ENCODE results near the gene COLQ.

COLQ gene

DNA sequence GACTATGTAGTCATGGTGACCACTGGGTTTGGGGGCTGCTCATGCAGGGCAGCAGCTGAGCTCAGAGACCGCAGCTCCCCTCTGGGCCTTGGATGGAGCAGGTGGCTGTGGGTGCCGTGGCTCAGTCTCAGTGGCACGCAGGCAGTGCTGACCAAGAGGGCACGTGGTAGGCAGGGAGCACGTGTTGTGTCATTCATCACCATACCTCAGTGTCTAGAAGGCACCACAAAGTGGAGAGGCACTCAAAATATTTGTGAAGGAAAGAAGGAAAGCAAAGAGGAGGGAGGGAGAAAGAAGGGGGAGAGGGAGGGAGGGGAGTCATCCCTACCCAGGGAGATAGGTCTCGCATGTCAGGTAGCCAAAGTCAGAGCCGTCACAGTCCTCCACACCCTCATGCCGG lies 68.0 kb downstream of the COLQ start:
- no peak for DNase-seq

DNA sequence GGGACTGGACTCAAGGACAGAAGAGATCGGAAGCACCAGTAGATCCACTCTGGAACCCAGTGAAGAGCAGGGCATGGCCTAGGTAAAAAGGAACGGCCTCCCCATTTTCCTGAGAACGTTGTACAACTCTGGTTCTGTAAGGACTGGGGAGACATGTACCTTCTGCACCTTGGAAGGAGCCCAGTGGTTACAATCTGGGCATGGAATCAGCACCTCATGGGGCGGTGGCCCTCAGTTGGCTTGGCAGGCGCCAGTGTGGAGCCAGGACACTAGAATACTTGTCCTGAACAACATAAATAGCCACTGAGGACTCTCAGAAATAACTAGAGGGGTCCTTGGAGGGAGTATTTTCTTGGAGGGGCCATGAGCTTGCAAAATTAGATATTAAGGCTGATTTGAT lies 68.5 kb downstream of the COLQ start:
- DNase-seq, result no peak

DNA sequence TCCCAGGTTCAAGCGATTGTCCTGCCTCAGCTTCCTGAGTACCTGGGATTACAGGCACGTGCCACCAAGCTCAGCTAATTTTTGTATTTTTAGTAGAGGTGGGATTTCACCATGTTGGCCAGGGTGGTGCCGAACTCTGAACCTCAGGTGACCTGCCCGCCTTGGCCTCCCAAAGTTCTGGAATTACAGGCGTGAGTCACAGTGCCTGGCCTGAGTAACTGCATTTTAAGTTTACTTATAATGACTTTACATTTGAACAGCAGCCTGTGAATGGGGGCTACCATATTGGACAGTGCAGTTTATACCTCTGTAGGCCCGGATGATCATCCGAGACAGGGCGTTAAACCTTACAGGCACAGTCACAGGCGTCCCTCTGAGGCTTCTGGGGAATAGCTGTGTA lies 69.3 kb downstream of the COLQ start:
- no peak for DNase-seq

DNA sequence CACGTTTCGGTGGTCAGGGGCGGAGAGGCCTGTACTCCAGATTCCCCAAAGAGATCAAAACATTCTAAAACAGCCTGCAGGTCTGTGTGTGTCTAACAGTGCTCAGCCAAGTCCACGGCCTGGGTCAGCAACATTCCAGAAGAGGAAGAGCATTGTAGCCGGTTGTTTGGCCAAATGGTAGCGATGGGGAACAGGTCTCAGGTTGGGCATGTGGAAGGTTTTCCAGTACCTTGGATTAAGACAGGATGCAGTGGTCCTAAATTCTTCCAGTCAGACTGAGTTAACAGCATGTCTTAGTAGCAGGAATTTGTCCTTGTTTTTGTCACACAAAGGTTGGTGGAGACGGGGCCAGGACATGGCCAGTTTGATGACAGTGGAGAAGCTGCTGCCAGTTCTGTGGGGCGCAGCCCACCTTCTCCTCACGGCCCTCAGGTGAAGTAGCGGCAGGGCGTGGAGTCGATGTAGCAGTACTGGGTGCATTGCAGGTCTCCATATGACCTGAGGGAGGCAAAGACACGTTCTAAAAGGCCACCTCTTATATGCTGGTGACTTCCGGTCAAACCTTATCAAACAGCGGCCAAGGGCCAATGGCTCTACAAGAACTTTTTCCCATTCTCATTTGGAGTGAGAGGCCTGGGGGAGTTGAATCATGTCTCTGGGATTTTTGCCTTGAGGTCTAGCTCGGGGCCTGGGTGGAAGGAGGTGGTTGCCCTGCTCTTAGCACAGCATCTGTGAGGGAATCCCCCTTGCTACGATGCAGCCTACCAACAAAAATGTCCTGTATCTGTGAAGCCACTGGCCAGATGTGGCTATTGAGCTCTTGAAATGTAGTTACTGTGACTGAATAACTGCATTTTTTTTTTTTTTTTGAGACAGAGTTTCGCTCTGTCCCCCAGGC lies 70.0 kb downstream of the COLQ start:
- DNase-seq, result no peak

DNA sequence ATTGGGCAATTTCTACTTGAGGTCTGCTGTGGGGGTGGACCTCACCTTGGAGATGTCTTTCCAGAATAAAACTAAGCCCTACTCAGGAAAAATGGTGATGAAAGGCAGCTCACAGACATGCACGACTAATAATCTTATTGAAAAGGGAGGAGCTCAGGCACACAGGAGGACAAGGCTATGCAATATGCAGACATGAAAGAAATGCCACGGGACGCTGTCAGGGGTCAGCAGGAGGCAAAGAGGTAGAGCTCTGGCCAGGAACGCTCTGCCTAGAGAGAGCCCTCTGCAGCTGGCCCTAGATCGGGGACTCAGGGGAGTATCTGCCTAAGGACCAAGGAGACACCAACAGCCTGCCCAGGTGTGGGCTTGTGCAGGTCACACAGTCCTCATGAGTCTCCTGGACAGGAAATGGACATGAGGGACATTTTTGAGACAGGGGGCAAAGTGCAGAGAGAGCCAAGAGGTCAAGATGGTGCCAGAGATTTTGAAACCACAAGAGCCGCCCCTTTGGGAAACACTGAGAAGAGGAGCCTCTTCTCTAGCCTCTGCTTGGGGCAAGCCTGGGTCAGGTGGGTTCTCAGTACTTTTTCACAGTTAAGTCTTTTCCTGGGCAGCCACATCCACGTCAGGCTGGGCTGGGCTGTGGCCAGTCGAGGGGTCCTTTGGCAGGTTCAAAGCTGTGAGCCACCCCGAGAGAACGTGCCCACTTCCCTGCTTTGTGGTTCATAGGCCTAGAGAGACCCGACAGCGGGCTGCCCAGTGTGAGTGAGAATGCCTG lies 70.9 kb downstream of the COLQ start:
- DNase-seq, result no peak

DNA sequence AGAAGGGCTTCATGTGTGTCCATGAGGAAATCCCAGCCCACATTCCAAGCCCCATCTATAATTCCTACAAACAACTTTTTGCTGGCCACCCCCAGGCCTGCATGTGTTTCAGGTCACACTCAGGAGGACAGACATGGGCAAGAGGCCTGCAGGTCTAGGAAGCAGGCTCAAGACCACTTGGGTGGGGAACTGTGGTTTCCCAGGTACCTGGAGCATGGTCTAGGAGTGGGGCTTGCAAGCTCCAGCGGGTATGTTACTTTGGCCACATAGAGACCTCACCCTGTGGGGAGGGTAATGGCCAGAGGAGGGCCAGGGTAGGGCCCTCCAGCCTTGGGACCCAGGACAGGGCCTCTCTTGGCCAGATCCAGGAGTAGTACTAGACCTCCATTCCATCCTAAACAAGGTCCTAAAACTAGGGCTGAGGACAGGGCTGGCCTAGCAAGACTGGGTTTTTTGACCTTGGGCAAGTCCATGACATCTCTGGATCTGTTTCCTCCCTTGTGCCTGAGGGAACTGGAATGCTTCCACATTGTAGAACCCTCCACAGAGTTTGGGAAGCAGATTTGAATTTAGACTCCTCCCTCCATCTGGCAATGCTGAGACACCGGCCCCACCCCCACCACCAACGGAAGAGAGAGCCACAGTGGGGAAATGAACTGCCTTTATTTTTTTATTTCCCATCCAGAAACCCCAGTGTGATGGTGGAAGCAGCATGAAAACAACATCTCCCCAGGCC lies 71.8 kb downstream of the COLQ start:
- DNase-seq, result no peak

DNA sequence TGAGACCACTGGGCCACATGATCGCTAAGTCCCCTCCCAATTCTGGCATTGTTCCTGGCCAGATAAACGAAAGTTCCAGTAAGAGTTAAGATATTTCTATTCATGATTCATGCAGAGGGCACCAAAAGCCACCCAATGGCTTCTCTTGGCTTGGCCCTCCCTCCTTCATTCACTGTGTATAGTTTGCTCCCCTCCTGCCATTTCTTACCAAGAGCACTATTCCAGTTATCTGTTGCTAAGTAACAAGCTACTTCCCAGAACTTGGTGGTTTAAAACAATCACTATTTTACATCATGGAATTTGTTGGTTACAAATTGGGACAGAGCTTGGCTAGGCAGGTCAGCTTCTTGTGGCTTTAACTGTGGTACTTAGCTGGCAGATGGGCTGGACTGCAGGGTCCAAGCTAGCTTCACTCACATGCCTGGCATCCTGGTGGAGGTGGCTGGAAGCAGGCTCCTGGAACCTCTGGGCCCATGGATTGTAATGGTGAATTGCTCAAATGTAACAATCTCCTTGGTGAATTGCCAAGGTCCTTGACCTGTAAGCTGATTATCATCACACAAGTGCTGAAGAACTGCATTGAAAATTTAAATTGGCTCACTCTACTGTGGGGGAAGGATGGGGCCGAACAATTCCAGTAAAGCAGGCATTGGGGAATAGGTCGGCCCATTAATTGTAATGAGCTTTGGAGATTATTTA lies 77.5 kb downstream of the COLQ start:
- no peak for DNase-seq

DNA sequence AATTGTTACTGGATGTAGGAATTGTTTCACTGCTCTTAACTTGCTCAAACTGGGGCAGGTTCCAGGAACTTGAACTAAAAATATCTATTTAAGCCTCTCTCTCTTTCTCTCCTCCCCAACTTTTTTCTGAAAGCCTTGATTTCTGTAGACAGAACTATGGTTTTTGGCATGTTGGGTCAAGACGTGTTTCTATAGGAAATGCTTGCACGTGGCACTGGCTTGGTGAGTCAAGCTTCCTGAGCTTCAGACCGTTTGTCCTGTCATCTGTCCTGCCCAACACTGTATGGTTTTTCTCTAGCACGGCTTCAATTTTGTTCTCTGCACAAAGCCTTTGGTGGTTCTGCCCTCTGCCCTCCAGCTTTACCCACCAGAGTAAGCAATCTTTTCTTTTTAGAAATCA lies 80.6 kb downstream of the COLQ start:
- DNase-seq, result no peak

DNA sequence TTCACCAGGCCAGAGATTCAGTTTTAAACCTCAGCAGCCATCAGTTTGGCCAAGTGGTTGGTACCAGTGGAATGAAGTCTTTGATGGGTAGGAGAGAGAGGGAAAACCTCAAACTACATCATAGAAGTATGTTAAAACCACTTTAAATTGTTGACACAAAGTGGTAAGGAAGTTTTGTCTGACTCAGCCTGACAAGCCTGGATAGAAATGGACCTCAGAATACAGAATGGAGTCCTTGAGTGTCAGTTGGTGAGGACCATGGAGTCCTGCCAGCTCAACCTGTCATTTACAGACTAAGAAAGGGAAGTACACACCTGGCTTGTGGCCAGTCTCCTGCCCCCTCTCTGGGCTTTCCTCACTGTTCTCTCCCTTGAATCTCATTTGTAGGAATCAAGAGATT lies 82.0 kb downstream of the COLQ start:
- no peak for DNase-seq

DNA sequence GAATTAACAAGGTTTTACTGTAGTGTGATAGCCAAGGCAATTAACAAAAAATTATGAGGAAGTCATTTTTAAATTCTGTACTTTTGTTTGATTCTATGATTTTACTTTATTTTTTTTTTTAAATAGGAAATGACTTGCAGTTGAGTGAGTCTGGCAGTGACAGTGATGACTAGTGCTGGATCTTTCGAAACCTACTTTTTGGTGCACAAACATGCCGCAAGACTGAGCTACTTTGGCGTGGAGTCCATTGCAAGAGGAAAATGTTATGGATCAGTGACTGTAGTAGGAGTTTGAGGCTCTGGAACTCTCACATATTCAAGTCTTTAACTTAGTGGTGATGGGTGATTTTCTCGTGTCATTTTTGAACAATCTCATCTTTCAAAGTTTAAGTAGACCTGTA lies 82.5 kb downstream of the COLQ start:
- no peak for DNase-seq

DNA sequence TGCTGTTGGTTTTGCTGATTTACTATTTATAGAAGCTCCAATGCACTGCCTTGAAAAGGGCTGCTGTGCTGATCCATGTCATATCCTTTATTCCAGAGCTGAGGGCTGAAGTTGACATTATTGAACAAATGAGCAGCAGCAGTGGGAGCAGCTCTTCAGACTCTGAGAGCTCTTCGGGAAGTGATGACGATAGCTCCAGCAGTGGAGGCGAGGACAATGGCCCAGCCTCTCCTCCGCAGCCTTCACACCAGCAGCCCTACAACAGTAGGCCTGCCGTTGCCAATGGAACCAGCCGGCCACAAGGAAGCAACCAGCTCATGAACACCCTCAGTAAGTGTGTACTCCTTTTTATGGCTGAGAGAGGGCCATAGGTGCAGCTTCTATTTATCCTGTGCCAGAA lies 85.3 kb downstream of the COLQ start:
- no peak for DNase-seq

DNA sequence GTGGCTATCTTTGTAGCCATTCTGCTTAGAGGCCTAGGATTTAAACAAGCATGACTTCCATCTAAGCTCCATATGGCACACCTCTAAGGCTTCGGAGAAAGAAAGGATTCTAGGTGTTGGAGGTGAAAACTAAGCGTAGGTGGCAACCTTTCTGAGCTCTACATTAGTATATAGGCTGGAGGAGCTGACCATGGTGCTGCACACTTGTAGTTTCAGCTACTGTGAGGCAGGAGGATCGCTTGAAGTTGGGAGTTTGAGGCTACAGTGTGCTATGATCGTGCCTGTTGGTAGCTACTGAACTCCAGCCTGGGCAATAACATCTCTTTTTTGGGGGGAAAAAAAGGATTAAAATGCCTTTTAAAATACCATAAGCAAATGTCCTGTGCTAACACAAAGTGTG lies 86.8 kb downstream of the COLQ start:
- no peak for DNase-seq

DNA sequence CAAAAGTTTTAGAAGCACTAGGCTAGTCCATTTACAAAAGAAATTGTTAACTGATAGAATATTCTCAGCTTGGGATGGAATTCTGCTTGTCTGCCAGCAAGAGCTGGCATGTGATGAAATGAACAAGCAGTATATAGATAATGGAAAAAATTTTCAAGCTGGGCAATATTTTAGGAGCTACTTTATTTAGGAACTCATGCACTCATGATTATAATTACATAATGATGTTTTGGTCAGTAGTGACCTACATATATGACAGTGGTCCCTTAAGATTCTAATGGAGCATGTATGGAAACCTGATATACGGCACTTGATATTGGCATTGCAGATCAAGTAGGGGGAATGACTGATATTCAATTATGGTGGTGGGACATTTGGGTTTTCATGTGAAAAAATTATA lies 88.0 kb downstream of the COLQ start:
- DNase-seq, result no peak

DNA sequence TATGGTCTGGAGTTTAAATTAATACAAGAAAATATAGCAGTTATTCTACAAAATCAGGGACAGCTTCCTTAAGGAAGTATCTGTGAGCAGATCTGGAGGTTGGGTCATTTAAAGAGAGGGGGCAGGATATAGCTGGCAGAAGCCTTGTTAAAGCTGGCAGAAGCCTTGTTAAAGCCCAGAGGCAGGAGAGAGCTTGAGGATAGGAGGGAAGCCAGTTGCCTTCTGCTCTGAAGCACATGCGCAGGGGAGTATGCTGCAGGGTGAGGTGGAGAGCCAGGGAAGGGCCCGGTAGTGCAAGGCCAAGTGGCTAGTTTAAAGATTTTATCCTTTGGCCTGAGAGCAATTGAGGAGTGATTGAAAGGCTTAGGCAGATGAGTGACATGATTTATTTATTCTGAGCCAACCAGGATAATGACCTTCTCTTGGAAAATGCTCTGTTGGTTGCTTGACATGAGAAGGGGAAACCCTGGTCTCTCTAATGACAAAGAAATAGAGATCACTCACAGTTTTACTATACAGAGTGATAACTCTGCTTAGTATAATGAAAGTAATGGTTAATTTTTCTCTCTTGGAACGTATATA lies 90.2 kb downstream of the COLQ start:
- DNase-seq, result no peak

DNA sequence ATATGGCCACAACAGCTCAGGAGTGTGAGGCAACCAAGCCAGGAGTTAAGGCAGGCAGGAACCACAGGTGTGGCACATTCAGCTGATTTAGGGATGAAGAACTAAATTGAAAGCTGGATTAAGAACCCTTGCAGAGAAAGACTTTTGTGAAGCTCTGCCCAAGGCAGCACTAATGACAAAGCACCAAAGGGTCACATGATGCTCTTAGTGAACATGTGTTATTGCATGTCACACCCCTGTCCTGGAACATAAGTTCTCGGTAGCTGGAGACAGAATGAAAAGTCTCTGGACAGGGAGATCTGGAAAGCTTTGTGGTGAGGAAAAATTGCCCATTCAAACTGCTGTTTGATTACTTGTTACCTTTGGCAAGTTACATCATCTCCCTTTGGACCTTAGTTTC lies 90.9 kb downstream of the COLQ start:
- no peak for DNase-seq

DNA sequence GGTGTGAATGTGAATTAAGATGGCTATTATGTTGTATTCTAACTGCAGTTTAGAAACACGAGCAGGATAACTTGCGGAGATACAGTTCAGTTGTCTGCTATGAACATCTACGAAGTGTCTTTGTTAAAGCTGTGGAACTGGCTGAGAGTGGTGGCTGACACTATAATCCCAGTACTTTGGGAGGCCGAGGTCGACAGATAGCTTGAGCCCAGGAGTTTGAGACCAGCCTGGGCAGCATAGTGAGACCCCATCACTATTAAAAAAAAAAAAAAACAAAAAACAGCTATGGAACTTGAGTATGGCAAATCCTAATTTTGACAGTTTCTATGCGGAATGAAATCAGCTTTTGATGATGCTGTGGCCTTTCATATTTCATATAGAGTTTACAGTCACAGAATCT lies 92.4 kb downstream of the COLQ start:
- no peak for DNase-seq

DNA sequence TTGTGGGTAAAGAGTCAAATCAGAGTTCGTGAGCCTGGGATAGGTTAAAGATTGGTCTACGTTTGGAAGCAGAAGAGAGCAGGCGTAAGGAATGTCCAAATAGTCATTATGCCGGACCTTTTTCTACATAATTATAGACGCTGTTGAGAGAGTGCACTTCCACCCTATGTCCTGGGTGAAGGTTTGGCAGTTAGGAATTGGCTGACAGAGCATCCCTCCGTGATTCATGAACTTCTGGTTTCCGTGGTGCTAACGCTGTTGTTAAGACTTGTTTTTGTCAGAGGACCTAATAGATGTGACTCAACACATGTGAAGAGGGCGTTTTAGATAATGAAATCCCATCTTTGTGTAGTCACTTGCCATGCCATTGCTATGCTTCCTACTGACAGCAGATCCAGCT lies 93.0 kb downstream of the COLQ start:
- peak in 1 of 3 experiments; percentile 38 for DNase-seq

DNA sequence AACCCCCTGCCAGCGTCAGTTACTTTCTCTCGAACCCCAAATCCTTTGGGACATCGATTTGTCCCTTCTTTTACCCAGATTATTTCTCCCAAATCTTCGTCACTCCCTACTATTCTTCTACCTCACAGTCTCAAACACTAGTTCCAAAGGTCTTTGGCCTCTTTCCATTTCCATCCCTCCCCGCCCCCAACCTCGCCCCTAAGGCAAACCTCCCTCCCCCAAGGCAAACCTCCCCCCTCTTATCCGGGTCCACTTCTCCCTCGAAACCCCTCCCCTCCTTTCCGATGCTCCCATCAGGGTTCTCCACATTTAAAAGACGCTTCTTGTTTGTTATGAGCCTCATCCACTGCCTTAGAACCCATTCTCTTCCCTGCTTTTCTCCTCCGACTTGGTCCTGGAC lies 93.5 kb downstream of the COLQ start:
- no peak for DNase-seq

DNA sequence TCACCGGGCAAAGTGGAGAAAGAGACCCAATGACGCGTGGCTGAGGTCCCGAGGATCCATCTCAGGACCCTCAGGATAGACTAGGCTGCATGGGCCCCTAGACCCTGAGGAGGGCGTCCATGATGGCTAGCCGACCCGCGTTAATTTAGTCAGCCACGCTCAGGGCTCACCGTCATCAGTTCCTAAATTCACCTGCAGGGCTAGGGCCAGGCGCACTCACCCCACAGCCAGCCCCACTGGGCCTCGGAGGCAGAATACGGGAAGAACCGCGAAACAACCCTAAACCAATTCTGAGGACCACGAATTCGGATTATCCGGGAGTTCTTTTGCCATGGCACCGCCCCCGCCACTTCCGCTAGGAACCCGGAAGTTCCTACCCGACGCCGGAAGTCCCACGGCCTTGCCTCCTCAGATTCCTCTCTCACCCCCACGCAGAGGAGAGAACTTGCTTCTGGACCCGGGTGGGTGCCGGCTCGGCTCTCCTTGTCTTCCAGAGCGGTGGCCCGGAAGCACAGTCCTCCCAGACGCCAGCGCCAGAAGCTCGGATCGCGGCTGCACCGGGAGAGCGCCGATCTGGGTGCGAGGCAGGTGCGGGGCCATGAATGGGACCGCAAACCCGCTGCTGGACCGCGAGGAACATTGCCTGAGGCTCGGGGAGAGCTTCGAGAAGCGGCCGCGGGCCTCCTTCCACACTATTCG lies 94.2 kb downstream of the COLQ start, which contains the start of the genes EAF1 and METTL6:
Gene EAF1 (plus strand): TSS at position 417 of the 699 bp plus-strand sequence. CDS start 182 bp downstream, at position 599.
Gene METTL6 (minus strand): TSS at position 363 of the 699 bp plus-strand sequence. CDS start 1,033 bp downstream, outside the sequence.
- DNase-seq, result peak; percentile 65 to 81 (median 72)

DNA sequence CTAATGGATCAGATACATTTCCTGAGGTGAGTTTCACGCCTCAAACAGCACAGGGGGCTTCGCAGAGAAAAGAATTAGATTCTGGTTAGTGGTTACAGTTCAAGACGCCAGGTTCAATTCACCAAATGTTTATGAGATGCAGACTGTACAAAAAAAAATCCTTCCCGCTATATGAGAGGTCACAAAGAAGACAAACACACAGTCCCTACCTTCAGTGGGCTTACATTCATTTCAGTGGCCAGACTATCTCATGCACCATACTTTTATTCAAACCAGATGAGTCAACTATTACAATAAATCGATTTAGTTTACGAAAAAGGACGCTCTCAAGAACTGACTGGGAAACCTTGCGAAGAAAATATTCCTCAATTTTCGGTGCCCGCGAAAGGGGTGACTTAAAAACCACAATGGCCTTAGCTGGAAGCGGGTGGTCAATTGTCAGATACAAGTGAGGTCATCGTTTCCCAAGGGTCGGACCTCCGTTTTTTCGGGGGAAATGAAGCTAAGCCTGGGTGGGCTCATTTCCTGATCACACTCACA lies 94.9 kb downstream of the COLQ start:
- no peak for DNase-seq

DNA sequence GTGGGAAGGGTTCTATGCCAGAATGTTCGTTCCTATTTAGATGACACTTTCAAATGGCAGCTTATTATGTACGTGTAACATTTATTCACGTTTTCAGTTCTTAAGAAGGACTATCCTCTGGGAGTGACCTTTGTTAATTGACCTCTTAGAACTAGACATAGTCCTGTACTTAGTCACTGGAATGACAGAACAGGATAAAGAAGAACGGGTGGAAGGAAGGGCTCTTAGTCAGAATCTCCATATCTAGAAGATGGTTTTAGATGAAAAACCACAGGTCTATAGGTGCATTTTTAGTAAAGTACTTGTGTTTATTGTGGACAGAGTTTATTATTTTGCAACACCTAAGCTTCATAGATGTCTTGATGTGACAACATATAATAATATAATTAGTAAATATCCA lies 100.6 kb downstream of the COLQ start:
- DNase-seq, result no peak
